Muscle of arm (tissue), 12 donors: ENCODE measurements around the gene NKD1. TPM values are rescaled to one million over a fixed set of nuclear protein-coding genes. Genes with fewer than 3 reads are reported as not detected.
A peak's percentile ranks its signal among the peaks of the same experiment; 100 is the strongest.

Experiments used
- DNase-seq: peaks from one replicate; pipeline ENCODE4 v3.0.0-alpha.2; 2013
- polyA plus RNA-seq, 12 donors: library from polyadenylated mRNA; unstranded; fragments of 120-200 nt; gene quantifications; one replicate each; pipeline ENCODE4 v1.2.1, GENCODE V29; 2013; ENCODE audit not compliant: insufficient read length in 12 of 12

Gene NKD1
- polyA plus RNA-seq, 12 donors: 4.1 to 38.8 (median 9.4) TPM; not detected in 1

DNA sequence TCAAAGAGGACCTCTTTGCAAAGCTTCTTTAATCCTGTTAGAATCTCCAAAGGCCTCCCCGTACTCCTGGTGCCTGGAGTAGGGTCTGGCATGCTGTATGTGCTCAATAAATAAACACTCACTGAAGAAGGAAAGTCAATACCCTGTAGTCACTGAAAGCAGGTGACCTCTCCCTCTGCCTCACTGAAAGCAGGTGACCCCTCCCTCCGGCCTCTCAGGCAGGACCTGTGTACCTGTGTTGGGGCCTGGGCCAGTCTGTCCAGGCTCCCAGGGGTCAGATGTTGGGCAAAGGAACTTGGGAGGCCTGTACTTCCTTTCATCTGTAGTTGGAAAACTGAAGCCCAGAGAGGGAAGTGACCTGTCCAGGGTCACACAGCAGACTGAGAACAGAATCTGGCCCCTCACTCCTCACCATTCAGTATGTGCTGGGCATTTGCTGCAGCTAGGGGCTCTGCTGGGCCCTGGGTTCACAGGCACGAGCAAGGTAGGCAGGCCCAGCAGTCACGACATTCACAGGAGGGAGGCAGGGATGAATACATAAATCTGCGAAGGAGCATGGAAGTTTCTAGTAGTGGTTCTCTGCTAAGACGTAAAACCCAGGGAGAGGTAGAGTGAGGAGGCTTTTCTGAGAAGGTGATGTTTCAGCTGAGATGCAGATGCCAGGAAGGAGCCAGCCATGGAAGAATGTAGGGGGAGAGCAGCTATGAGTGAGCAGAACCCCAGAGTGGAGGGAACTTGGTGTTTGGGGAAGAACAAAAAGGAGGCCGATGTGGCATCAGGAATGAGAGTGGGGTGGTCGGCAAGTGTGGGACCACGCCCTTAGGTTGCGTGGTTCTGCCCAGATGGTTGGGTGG is 64.0 kb downstream of the NKD1 start:
- no peak for DNase-seq

GRCh38 chr16:50612849-50613198 is 64.6 kb downstream of the NKD1 start:
- DNase-seq: no peak

- peak; percentile 71 for DNase-seq
Measured at GRCh38 chr16:50613281-50613963, 65.2 kb downstream of the NKD1 start.

GRCh38 chr16:50613964-50614474 is 65.8 kb downstream of the NKD1 start:
- DNase-seq: no peak

DNA sequence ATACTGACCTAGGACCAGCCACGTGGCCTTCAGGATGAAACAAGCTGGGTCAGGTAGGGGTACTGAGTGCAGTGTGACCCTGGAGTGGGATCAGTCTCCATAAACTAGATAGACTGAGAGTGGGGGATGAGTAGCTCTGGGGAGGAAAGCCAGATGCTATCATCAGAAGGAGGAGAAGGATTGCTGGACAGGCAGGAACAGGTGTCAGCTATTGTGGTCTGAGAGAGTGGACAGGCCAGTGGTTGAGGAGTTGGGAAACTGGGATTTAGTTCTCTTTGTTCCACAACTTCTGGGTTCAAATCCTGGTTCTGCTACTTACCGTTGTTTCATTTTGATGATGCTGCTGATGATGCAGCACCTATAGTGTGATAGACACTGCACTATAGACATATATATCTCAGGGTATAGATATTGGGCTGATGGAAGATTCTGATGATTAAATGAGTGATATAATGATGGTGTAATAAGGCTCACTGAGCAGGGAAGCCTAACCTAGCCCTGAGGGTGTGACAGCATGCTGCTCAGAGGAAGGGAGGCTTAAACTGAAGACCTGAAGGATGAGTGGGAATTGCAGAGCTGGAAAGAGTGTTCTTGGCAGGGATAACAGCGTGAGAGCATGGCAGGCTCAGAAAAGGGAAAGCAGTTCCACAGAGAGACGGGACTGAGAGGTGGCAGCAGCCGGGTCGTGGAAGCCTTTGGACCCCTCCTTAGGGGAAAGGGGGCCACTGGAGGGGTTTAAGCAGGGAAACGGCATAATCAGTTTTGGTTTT is 66.9 kb downstream of the NKD1 start:
- no peak for DNase-seq

GRCh38 chr16:50615891-50616290 is 67.7 kb downstream of the NKD1 start:
- DNase-seq: peak; percentile 58

GRCh38 chr16:50616386-50616785 is 68.2 kb downstream of the NKD1 start:
- no peak for DNase-seq

- no peak for DNase-seq
Measured at GRCh38 chr16:50616883-50617645, 68.9 kb downstream of the NKD1 start.

- no peak for DNase-seq
Measured at GRCh38 chr16:50617646-50618184, 69.5 kb downstream of the NKD1 start.

DNA sequence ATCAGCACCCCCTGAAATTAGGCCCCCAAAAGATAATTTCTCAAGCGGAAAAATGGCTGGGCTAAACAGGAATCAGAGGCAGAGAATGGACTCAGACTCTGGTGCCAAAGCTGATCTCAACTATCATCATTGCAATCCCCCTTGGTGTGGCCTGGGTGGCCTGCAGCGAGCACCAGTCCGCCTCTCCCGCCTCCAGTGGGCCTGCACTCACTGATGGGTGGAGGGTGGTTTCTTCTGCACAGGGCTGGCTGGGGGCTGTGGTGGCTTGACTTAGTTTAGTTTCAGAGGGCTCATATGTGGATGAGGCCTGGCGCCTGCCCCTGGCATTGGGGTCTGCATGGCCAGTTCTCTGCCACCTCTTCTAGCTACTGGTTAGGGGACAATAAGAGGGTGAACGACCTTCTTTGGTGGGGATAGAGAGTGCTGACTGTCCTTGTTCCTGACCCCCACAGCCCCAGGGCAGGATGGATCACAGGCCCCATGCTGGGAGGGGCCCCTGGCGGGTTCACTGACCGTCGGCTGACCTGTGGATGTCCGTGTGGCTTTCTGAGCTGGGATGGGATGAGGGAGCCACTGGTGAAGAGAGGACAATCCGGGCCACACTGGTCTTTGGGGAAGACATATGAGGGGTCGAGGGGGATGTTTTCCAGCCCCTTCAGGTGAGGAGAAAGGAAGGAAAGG is 70.2 kb downstream of the NKD1 start:
- DNase-seq: no peak

GRCh38 chr16:50619702-50620491 is 71.7 kb downstream of the NKD1 start:
- DNase-seq: no peak

GRCh38 chr16:50620646-50621451 is 72.7 kb downstream of the NKD1 start:
- no peak for DNase-seq

DNA sequence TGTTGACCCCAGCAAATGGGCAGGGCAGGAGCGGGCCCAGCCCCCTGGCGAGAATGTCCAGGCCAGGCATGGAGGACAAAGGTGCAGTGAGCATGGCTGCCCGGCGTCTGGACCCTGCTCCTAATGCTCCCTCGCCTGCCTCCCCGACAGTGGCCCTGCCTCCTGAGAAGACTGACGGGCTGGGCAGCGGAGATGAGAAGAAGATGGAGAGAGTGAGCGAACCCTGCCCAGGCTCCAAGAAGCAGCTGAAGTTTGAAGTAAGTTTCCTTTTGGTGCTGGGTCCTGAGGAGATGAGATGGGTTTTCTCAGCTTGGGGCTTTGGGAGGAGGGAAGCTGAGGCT is 73.2 kb downstream of the NKD1 start:
- DNase-seq: no peak

DNA sequence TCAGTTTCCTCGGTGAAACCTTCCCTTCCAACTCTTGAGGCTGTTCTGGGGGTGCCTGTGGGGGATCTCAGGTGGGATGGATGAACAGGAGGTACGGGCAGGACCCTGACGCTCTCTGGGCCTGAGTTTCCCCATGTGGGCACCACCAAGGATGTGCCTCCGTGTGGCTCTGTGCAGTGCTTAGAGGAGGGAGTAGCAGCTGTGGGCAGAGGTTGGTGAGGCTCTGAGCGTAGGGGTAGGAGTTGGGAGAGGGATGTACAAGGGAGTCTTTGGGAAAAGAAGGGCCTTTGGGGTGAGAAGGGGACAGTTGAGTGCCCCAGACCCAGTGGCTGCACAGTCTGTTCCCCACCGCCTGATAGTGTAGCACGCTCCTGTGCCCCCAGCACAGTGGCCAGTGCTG is 73.8 kb downstream of the NKD1 start:
- no peak for DNase-seq

DNA sequence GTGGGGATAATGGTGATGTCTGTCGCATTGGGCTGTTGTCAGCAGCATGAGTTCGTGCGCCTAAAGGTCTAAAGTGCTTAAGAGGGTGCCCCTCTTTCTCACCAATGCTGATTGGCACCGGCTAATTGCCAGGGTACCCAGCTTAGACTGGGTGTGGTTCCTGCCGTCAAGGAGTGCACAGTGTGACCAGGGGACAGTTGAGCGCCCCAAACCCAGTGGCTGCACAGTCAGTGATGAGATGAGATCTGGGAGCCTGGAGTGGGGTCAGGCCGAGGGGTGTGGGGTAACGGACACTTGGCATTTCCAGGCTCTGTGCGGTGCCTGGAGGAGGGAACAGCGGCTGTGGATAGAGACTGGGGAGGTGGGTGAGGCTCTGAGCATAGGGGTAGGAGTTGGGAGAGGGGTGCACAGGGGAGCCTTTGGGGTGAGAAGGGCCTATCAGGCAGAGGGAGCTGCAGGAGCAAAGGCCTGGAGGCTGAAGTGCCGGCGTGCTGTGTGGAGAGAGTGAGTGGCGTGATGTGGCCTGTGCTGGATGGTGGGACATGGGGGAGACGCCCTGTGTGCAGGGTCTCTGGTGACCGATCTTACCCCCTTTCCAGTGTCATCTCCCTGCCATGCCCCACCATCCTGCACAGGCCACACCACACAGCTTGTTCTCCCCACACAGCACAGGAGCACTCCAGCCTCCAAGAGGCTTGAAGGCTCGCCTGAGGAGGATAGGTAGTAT is 74.6 kb downstream of the NKD1 start:
- no peak for DNase-seq

DNA sequence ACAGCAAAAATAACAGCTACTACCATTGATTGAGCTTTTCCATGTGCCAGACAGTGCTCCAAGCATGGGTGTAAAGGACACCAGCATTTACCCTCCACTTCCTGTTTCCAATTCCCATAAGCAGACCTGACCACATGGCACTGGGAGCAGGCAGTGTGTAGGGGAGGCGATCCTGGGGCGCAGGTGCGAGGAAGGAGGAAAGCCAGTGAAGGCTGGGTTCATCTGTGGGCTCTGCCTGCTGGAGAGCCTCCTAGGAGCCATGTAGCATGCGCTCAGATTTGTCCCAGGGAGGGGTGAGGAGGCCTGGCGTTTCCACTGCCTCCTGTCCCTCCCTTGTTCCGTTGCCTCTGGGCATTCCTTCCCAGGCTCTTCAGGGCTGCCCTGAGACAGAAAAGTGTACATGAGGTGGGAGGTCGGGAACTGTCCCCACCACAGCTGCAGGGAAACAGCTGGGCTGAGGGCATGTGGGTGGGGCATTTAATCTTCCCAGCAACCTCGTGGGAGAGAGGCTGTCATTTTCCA is 76.3 kb downstream of the NKD1 start:
- DNase-seq: no peak

- DNase-seq: no peak
Measured at GRCh38 chr16:50625374-50625773, 77.2 kb downstream of the NKD1 start.

GRCh38 chr16:50626868-50627267 is 78.7 kb downstream of the NKD1 start:
- DNase-seq: no peak
